HCT116 (cell line): Measurements from ENCODE around the gene STAMBPL1. TPM values are rescaled to one million over a fixed set of nuclear protein-coding genes. Genes with fewer than 3 reads are reported as not detected.

Experiments
- ATAC-seq: fragments of 200-7000 bp; cut with Tn5 transposase; 2 replicates; pipeline ENCODE4 v1.9.1; 2020; ENCODE audit warnings: mild to moderate bottlenecking, moderate library complexity
- BruUV-seq: library from RNA; stranded (reverse); fragments of 400-500 nt; replicated peaks from 2 replicates; lab custom pipeline; 2021; lab: Mats Ljungman, UMichigan
- CTCF ChIA-PET: fragments of 300-600 bp; sonication (Branson Sonifier 250); formaldehyde crosslinking; loops from one replicate; lab custom pipeline; 2021; ENCODE audit warnings: antibody characterized with exemption; lab: Charles Lee
- POLR2A ChIA-PET: fragments of 300-600, 350-600 bp; sonication (Branson Sonifier 250); formaldehyde crosslinking; loops from one replicate; lab custom pipeline; 2021; ENCODE audit warnings: antibody characterized with exemption; lab: Charles Lee
- RAD21 ChIA-PET, 2 experiments: fragments of 300-600 bp; sonication (Branson Sonifier 250); formaldehyde crosslinking; loops; one replicate each; lab custom pipeline; 2023; ENCODE audit warnings: low total read pairs in 2 of 2; ENCODE audit not compliant: uncharacterized antibody in 2 of 2, unreplicated experiment in 2 of 2, low non-redundant PET in 1 of 2; lab: Charles Lee
- DNase-seq: peaks from one replicate; pipeline ENCODE4 v3.0.0-alpha.2; 2010; ENCODE audit warnings: low read depth, low spot score
- H2AFZ ChIP-seq: fragments of 200-600 bp; shearing (Covaris generic), sonication (generic); 2 replicates; pipeline ENCODE4 v1.6.1; 2017; ENCODE audit warnings: low read depth, mixed run types, mixed read lengths, antibody characterized with exemption, low read length; ENCODE audit not compliant: poor library complexity, severe bottlenecking
- H3K27ac ChIP-seq: 2 replicates; pipeline ENCODE4 v1.5.1; 2012; ENCODE audit warnings: low read depth, low read length
- H3K27me3 ChIP-seq: fragments of 200-600 bp; sonication (generic); 2 replicates; pipeline ENCODE4 v1.6.1; 2016; ENCODE audit warnings: mixed run types, low read length, mixed read lengths; ENCODE audit not compliant: insufficient read depth
- H3K36me3 ChIP-seq, 2 experiments: fragments of 200-500 bp in 1 of 2; fragments of 200-600 bp in 1 of 2; sonication (Bioruptor generic) in 1 of 2; sonication (generic) in 1 of 2; 2 replicates each; pipeline versions ENCODE4 v1.5.1 to v1.6.1; 2014 to 2016; ENCODE audit warnings: low read length in 2 of 2, inconsistent platforms in 1 of 2, mixed read lengths in 1 of 2, mixed run types in 1 of 2; ENCODE audit not compliant: insufficient read depth in 2 of 2, control insufficient read depth in 1 of 2
- H3K4me1 ChIP-seq, 2 experiments: fragments of 200-600 bp in 1 of 2; sonication (generic) in 1 of 2; 2 replicates each; pipeline versions ENCODE4 v1.5.1 to v1.6.1; 2012 to 2017; ENCODE audit warnings: low read length in 2 of 2, inconsistent platforms in 1 of 2, mild to moderate bottlenecking in 1 of 2, mixed read lengths in 1 of 2, mixed run types in 1 of 2, moderate library complexity in 1 of 2; ENCODE audit not compliant: insufficient read depth in 2 of 2, control insufficient read depth in 1 of 2
- H3K4me2 ChIP-seq: fragments of 200-600 bp; sonication (generic); 2 replicates; pipeline ENCODE4 v1.6.1; 2017; ENCODE audit warnings: mixed run types, low read length, mixed read lengths
- H3K4me3 ChIP-seq, 2 experiments: fragments of 200-600 bp in 1 of 2; sonication (generic) in 1 of 2; replicated peaks in 1 of 2; 2 replicates each; pipeline ENCODE4 v1.5.1; 2011 to 2016; ENCODE audit warnings: low read length in 2 of 2, control low read depth in 1 of 2, low read depth in 1 of 2, mild to moderate bottlenecking in 1 of 2, mixed read lengths in 1 of 2, mixed run types in 1 of 2
- H3K79me2 ChIP-seq: fragments of 200-600 bp; sonication (generic); 2 replicates; pipeline ENCODE4 v1.6.1; 2017; ENCODE audit warnings: mild to moderate bottlenecking, mixed run types, low read length, moderate library complexity, mixed read lengths; ENCODE audit not compliant: insufficient read depth
- H3K9ac ChIP-seq: fragments of 200-600 bp; sonication (generic); 2 replicates; pipeline ENCODE4 v1.6.1; 2016; ENCODE audit warnings: low read length, mixed read lengths
- H3K9me2 ChIP-seq: fragments of 200-600 bp; sonication (generic), shearing (Covaris generic); 2 replicates; pipeline ENCODE4 v1.6.1; 2017; ENCODE audit warnings: mixed run types, mild to moderate bottlenecking, moderate library complexity; ENCODE audit not compliant: insufficient read depth
- H3K9me3 ChIP-seq, 2 experiments: fragments of 200-500 bp in 1 of 2; fragments of 200-600 bp in 1 of 2; sonication (Bioruptor generic) in 1 of 2; sonication (generic) in 1 of 2; 2 replicates each; pipeline ENCODE4 v1.6.1; 2014 to 2017; ENCODE audit warnings: low read length in 2 of 2, mixed read lengths in 2 of 2, inconsistent platforms in 1 of 2, low read depth in 1 of 2, mild to moderate bottlenecking in 1 of 2, mixed run types in 1 of 2, moderate library complexity in 1 of 2; ENCODE audit not compliant: control insufficient read depth in 1 of 2, insufficient read depth in 1 of 2
- H4K20me1 ChIP-seq: fragments of 200-600 bp; sonication (generic), shearing (Covaris generic); 2 replicates; pipeline ENCODE4 v1.6.1; 2017; ENCODE audit warnings: mixed run types, mild to moderate bottlenecking, moderate library complexity; ENCODE audit not compliant: insufficient read depth
- CBX3 ChIP-seq: IDR thresholded peaks from 2 replicates; pipeline ENCODE4 v1.6.1; 2012; ENCODE audit warnings: low read depth
- CEBPB ChIP-seq: IDR thresholded peaks from 2 replicates; pipeline ENCODE4 v1.6.1; 2012; ENCODE audit warnings: low read depth
- ELF1 ChIP-seq: IDR thresholded peaks from 2 replicates; pipeline ENCODE4 v1.6.1; 2012; ENCODE audit warnings: low read depth, borderline replicate concordance
- FOSL1 ChIP-seq: IDR thresholded peaks from 2 replicates; pipeline ENCODE4 v1.6.1; 2012; ENCODE audit warnings: low read depth
- JUND ChIP-seq: IDR thresholded peaks from 2 replicates; pipeline ENCODE4 v1.6.1; 2012
- RAD21 ChIP-seq: IDR thresholded peaks from 2 replicates; pipeline ENCODE4 v1.6.1; 2012; ENCODE audit warnings: low read depth, mild to moderate bottlenecking
- SRF ChIP-seq: IDR thresholded peaks from 2 replicates; pipeline ENCODE4 v1.6.1; 2012; ENCODE audit warnings: low read depth
- ZFX ChIP-seq: fragments of 450-650 bp; IDR thresholded peaks from 2 replicates; pipeline ENCODE4 v1.6.1; 2017
- intact Hi-C: fragments of 100-400 bp; cut with micrococcal nuclease; formaldehyde crosslinking; loops from 2 replicates; pipeline ENCODE4 v1.10.0; 2022
- total RNA-seq: library from RNA; stranded (reverse); gene quantifications from one replicate; pipeline ENCODE4 v1.2.1, GENCODE V29; 2021; ENCODE audit not compliant: unreplicated experiment
- TF ChIP-seq, protein P1 (sequence below): IDR thresholded peaks from 2 replicates; pipeline ENCODE4 v1.6.1; 2012; ENCODE audit warnings: low read depth

The STAMBPL1 gene
- total RNA-seq, 1 experiment from 2014 or later = 11.0 TPM

DNA sequence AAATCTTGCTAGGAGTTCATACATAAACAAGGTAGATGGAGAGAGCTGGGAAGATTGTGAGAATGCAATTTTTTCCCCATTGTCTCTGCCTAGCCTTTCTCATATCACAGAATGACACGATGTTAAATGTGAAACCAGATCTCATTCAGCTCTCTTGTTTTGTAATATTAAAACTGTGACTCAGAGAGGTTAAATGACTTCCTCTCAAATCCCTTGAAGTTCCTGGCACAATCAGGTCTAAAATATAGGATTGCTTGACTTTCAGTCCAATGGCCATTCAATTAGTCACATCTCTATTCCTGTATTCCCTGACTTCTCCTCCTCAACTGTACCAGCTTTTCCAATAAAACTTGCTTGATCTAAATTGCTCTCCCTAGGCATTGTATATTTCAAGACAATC lies 31.5 kb upstream of the STAMBPL1 start (continued):
- TF ChIP-seq CBX3 (0 out of 2 replicates have a peak, but pooled peaks have one; percentile 21), FOSL1 (peak; percentile 64; the same call in 1 of the 2 replicates)

DNA sequence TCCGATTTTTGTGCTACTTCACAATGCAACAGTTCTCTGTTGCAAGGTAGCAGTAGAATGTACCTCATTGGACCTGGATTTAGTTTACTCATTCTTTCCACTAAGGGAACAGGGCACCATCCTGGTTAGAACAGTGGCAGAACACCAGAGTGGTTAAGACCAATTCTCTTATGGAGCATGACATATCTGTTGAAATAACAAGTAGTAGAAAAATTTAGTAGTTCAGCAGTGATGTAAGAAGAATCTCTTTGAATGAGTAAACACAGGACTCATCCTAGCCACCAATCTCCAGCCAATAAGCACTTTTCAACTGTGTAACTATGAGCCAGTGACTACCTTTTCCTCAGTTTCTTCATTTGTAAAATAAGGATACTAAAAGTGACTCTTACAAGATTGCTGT lies 30.8 kb upstream of the STAMBPL1 start:
- H3K79me2 ChIP-seq = no peaks in the 10 kb centered on the region
- H3K9me2 ChIP-seq = no peaks in the 10 kb centered on the region
- no peak overlapping the region for H3K27ac ChIP-seq
- RAD21 ChIA-PET = no interaction called here
- peak overlapping the region; percentile 44 for H2AFZ ChIP-seq
- ATAC-seq = no peak
- H3K4me1 ChIP-seq = peaks cover 19 to 45% of the 10 kb centered on the region in 2 experiments
- H3K4me2 ChIP-seq = peak overlapping the region; percentile 64
- no peak overlapping the region for H3K9ac ChIP-seq
- POLR2A ChIA-PET = interaction anchor here (1.1 kb wide), 1 partner anchor 32 kb away, joined by 3 read pairs; no protein-coding TSS in a partner anchor
- H3K4me3 ChIP-seq = no peak overlapping the region
- no peaks in the 10 kb centered on the region for H4K20me1 ChIP-seq
- no peaks in the 10 kb centered on the region for H3K36me3 ChIP-seq
- BruUV-seq = no TSS peak
- intact Hi-C loops = no loop called here
- no peak for DNase-seq
- H3K9me3 ChIP-seq = no peaks in the 10 kb centered on the region
- no peak for TF ChIP-seq SRF
- TF ChIP-seq ZFX = no peak
- TF ChIP-seq RAD21 = no peak
- no peak for TF ChIP-seq ELF1
- CTCF ChIA-PET = interaction anchor here (0.8 kb wide), 1 partner anchor 14 kb away, joined by 3 read pairs; no protein-coding TSS in a partner anchor
- no peaks in the 10 kb centered on the region for H3K27me3 ChIP-seq

DNA sequence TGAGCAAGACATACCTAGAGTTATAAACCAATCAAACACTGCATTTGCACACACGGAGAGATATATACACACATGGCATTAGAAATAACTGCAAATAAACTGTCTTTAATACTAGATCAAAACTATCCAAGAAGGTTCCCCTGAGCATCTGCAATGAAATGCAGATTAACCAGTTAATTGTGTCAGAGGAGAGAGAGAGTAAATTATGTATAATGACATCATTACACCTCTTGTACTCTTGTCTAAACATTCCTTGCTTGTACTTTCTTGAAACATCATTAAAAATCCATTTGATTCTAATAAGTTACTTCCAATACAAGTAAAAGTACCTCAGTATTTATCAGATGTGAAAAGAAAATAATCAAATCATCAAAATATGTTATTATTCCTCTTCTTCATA lies 29.3 kb upstream of the STAMBPL1 start:
- no peak for TF ChIP-seq ELF1
- TF ChIP-seq, protein P1, sequence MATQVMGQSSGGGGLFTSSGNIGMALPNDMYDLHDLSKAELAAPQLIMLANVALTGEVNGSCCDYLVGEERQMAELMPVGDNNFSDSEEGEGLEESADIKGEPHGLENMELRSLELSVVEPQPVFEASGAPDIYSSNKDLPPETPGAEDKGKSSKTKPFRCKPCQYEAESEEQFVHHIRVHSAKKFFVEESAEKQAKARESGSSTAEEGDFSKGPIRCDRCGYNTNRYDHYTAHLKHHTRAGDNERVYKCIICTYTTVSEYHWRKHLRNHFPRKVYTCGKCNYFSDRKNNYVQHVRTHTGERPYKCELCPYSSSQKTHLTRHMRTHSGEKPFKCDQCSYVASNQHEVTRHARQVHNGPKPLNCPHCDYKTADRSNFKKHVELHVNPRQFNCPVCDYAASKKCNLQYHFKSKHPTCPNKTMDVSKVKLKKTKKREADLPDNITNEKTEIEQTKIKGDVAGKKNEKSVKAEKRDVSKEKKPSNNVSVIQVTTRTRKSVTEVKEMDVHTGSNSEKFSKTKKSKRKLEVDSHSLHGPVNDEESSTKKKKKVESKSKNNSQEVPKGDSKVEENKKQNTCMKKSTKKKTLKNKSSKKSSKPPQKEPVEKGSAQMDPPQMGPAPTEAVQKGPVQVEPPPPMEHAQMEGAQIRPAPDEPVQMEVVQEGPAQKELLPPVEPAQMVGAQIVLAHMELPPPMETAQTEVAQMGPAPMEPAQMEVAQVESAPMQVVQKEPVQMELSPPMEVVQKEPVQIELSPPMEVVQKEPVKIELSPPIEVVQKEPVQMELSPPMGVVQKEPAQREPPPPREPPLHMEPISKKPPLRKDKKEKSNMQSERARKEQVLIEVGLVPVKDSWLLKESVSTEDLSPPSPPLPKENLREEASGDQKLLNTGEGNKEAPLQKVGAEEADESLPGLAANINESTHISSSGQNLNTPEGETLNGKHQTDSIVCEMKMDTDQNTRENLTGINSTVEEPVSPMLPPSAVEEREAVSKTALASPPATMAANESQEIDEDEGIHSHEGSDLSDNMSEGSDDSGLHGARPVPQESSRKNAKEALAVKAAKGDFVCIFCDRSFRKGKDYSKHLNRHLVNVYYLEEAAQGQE = no peak
- no peak for TF ChIP-seq CEBPB
- TF ChIP-seq JUND = no peak
- POLR2A ChIA-PET = no interaction called here
- no peaks in the 10 kb centered on the region for H3K36me3 ChIP-seq
- H4K20me1 ChIP-seq = no peaks in the 10 kb centered on the region
- H3K9ac ChIP-seq = no peak overlapping the region
- no peak overlapping the region for H3K4me3 ChIP-seq
- H3K27ac ChIP-seq = no peak overlapping the region
- DNase-seq = no peak
- H3K4me2 ChIP-seq = peak overlapping the region; percentile 12; the same call in 1 of the 2 replicates
- H3K27me3 ChIP-seq = no peaks in the 10 kb centered on the region
- RAD21 ChIA-PET = no interaction called here
- no peaks in the 10 kb centered on the region for H3K9me2 ChIP-seq
- H2AFZ ChIP-seq = peak overlapping the region; percentile 3
- no peak for ATAC-seq
- CTCF ChIA-PET = interaction anchor here (1.4 kb wide), 1 partner anchor 83 kb away, joined by 5 read pairs; no protein-coding TSS in a partner anchor
- H3K79me2 ChIP-seq = no peaks in the 10 kb centered on the region
- no peaks in the 10 kb centered on the region for H3K9me3 ChIP-seq
- intact Hi-C loops = no loop called here
- no TSS peak for BruUV-seq
- peaks cover 19 to 45% of the 10 kb centered on the region in 2 experiments for H3K4me1 ChIP-seq
